Testis (tissue), 2 donors: ENCODE measurements around the gene MZT2A.
"Not testable (repeated sequence)": the region's sequence is repeated elsewhere in the genome, so short reads cannot be mapped to it uniquely, and the experiment has no call there.

Experiments used
- POLR2A ChIP-seq: fragments of 450-650 bp; IDR thresholded peaks from one replicate; pipeline ENCODE4 v1.6.1; 2017; ENCODE audit warnings: antibody characterized with exemption, mild to moderate bottlenecking, moderate library complexity
- TF ChIP-seq, protein P1 (sequence below), 3 experiments: fragments of 450-650 bp in 2 of 3; fragments of 200-600 bp in 1 of 3; sonication (generic) in 1 of 3; IDR thresholded peaks; one replicate each; pipeline ENCODE4 v1.5.1; 2016 to 2019; ENCODE audit warnings: antibody characterized with exemption in 3 of 3, mild to moderate bottlenecking in 2 of 3, moderate library complexity in 1 of 3

DNA sequence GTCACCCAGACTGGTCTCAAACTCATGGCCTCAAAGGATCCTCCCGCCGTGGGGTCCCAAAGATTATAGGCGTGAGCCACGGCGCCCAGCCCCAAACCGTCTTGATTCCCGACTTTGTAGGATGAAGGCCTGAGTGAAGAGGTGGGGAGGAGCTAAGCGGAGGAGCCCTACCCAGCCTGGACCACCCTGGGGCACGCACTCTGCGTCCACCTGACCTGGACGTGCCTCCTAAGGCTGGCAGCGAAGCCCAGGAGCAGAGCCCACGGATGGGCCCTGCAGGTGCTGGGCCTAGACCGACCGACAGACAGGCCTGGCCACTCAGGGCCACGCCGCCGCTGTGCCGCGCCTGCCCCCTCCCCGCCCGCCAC, 744 bp downstream of the MZT2A start:
- TF ChIP-seq, protein P1, sequence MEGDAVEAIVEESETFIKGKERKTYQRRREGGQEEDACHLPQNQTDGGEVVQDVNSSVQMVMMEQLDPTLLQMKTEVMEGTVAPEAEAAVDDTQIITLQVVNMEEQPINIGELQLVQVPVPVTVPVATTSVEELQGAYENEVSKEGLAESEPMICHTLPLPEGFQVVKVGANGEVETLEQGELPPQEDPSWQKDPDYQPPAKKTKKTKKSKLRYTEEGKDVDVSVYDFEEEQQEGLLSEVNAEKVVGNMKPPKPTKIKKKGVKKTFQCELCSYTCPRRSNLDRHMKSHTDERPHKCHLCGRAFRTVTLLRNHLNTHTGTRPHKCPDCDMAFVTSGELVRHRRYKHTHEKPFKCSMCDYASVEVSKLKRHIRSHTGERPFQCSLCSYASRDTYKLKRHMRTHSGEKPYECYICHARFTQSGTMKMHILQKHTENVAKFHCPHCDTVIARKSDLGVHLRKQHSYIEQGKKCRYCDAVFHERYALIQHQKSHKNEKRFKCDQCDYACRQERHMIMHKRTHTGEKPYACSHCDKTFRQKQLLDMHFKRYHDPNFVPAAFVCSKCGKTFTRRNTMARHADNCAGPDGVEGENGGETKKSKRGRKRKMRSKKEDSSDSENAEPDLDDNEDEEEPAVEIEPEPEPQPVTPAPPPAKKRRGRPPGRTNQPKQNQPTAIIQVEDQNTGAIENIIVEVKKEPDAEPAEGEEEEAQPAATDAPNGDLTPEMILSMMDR (IDR thresholded peaks at IDR 0.05), result not testable (repeated sequence)
- TF ChIP-seq POLR2A, result not testable (repeated sequence)
